GM20431 (cell line): ENCODE measurements around the gene CIAO1.
"Not testable (repeated sequence)": the region's sequence is repeated elsewhere in the genome, so short reads cannot be mapped to it uniquely, and the experiment has no call there.

Experiments used
- in situ Hi-C: fragments of 300-500 bp; cut with MseI, MboI; formaldehyde crosslinking; loops from one replicate; pipeline ENCODE4 v1.15.0; 2020; ENCODE audit warnings: low sequenced_read_pairs; ENCODE audit not compliant: unreplicated experiment

CIAO1 gene

GRCh38 chr2:96265840-96266679 lies at the start of gene CIAO1, which contains the start of gene TMEM127:
Gene CIAO1 (plus strand): TSS chr2:96266225. CDS start chr2:96266351, 126 bp downstream.
Gene TMEM127 (minus strand): TSS chr2:96265997. CDS start chr2:96265381, 616 bp downstream.
- in situ Hi-C loops = loop anchor here (25.0 kb wide), 1 partner anchor 254 kb away; no protein-coding TSS in a partner anchor

- in situ Hi-C loops = no loop called here
These were observed 47.4 kb upstream of the CIAO1 start for GRCh38 chr2:96218508-96219131.

DNA sequence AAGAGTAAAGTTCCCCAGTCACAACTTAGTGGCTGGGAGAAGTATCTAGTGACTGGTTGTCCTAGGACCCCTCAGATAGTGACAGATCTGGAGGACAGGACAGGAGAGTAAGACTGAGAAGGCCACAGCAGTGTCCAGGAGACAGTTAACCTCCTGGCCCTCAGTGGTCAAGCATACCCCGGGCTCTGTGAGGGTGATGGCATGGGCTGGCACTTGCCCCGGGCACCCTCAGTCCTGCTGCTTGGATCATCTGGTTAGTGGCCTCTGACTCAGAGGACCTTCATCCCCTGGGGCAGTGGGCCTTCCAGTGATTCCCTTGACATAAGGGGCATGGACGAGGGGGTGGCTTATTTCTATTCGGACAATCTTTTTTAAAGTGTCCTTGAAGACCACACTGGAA lies 46.1 kb upstream of the CIAO1 start:
- in situ Hi-C loops = not testable (repeated sequence)

DNA sequence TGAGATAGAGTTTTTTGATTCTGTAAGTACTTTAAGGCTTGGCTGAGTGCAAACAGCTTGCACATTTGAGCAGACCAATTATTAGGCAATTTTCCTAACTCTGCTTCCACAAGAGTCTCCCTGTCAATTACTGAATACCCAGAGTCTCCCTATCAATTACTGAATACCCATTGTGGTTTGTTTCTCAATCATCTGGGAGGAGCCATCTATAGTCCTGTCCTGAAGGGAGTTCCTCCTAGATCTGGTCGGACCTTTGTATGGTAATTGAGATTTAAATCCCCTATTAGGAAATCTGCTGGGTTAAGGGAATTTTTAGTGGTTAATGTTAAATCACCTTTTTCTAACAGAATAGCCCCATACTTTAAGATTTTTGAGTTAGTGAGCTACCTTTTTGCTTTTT lies 44.9 kb upstream of the CIAO1 start:
- in situ Hi-C loops = not testable (repeated sequence)

GRCh38 chr2:96225016-96225533 lies 41.0 kb upstream of the CIAO1 start:
- in situ Hi-C loops = no loop called here

- in situ Hi-C loops = no loop called here
These were observed 34.7 kb upstream of the CIAO1 start for GRCh38 chr2:96231316-96231715.

- in situ Hi-C loops = no loop called here
These were observed 32.6 kb upstream of the CIAO1 start for GRCh38 chr2:96233436-96233835.

DNA sequence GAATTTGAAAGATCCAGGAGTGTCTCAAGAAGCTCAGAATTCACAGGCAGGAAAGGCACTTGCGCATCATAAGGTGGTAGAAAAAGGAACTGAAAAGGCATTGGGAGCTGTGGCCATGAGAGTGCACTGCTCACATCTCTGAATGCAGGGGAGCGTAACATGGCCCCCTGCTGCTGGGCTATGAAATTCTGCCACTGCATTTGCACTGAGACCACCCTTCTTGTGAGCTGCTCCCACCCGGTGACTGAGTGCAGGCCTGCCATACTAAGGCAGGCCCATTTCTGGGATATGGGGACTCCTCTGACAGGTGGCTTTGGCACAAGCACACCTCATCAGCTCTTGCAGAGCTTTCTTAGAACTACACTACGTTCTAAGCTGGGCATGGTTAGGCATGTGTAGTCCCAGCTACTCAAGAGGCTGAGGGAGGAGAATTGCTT lies 32.1 kb upstream of the CIAO1 start:
- in situ Hi-C loops = no loop called here

GRCh38 chr2:96236882-96237281 lies 29.1 kb upstream of the CIAO1 start:
- in situ Hi-C loops = no loop called here

DNA sequence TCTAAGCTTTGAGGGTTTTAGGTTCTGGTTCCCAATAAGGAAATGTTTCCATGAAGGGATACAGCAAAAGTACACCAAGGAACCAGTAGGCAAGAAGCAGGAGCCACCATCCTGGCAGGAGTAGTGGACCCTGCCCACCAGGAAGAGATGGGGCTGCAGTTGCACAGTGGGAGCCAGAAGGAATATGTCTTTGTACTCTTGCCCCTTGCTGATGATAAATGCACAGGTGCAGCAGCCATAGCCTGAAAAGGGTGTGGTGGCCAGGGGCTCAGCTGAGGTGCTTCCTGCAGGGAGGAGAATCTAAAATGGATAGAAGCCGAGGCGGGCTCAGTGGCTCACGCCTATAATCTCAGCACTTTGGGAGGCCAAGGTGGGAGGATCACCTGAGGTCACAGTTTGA lies 27.8 kb upstream of the CIAO1 start:
- in situ Hi-C loops = no loop called here

GRCh38 chr2:96239091-96239490 lies 26.9 kb upstream of the CIAO1 start:
- in situ Hi-C loops = no loop called here

GRCh38 chr2:96239745-96240264 lies 26.2 kb upstream of the CIAO1 start:
- in situ Hi-C loops = no loop called here

DNA sequence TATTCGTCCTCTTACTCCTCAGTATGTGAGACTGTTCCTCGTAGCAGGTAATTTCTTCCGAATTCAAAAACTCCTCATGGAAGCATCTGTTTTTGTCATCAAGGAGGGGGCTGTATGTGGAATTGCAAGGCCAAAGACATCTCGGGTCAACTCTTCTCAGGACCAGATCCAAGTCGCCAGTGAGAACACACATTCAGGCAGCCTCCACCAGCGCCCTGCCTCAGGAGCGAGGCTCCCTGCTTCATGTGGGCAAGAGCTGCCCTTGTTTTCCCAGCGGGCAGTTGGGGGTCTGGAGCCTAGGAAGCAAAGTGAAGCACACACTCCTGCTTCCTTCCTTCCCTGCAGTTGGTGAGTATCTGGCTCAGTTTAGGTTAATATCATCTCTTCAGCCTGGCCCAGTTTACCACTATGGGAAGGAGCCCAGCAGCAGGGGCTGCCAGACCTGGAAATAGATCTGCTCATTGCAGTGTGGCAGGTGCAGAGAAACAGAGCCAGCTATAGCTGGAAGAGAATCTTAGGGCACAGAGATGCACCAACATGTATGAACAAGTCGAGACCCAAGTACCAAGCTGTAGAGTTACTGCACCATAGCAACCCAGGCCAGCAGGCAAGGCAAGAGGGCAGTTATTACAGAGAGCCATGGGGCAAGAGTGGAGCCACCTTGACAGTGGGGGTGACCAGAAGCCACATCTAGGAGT lies 25.5 kb upstream of the CIAO1 start:
- in situ Hi-C loops = no loop called here

GRCh38 chr2:96241227-96241626 lies 24.8 kb upstream of the CIAO1 start:
- in situ Hi-C loops = no loop called here

GRCh38 chr2:96241900-96242611 lies 24.0 kb upstream of the CIAO1 start:
- in situ Hi-C loops = no loop called here

DNA sequence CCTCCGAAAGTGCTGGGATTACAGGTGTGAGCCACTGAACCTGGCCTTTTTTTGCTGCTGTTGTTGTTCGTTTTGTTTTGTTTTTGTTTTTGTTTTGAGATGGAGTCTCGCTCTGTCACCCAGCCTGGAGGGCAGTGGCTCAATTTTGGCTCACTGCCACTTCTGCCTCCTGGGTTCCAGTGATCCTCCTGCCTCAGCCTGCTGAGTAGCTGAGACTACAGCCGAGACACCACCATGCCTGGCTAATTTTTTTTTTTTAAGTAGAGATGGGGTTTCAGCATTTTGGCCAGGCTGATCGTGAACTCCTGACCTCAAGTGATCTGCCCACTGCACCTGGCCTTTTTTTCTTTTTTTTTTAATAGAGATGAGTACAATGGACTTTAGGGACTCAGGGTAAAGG lies 22.2 kb upstream of the CIAO1 start:
- in situ Hi-C loops = no loop called here

- in situ Hi-C loops = no loop called here
These were observed 20.2 kb upstream of the CIAO1 start for GRCh38 chr2:96245609-96246390.

DNA sequence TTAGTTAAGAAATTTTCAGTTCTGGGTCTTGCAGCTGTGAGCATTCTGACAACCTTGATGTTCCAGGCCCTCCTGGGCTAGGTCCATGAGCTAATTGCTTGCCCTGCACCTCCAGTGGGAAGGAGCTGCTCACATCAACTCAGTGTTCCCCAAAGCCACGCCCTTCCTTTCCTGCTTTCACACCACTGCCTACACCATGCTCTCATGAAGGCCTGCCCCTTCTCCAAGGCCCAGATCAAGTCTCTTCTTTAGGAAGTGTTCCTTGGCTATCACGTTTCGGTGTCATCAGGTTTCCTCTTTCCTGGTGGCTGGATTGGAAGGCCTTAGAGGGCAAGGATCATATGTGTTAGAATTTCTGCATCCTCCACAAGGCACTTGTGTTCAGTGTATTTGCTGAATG lies 19.0 kb upstream of the CIAO1 start:
- in situ Hi-C loops = no loop called here

- in situ Hi-C loops = no loop called here
These were observed 18.1 kb upstream of the CIAO1 start for GRCh38 chr2:96247896-96248295.
